ENCODE data around the gene TCAP.

The TCAP gene

GRCh38 chr17:39684369-39685192 is 19.4 kb downstream of the TCAP start:
- TF ChIP-seq GATA3 (IDR thresholded peaks at IDR 0.05; ENCODE audit: low read depth, low read length) (no peak), GATA2 (IDR thresholded peaks at IDR 0.05; ENCODE audit: low read depth, low read length) (no peak)

DNA sequence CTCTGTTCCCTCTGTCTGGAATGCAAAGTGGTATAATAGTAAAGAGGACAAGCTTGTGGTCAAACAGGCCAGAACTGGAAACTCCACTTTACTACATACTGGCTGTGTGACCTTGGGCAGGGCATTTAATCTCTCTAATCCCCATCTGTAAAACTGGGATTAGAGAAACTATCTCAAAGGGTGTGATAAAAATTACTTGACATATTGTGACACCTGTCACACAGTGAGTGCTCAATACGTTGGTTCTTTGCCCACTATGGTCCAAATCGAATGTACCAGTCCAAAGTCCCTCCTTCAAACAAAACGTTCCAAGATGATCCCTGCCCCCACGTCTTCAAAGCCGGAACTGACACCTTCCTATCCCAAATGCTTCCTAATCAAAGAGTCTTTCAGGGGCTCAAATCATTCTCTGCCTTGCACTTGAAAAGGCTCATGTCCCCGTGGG is 22.0 kb downstream of the TCAP start:
- TF ChIP-seq GATA2 (IDR thresholded peaks at IDR 0.05; ENCODE audit: low read depth, low read length) (no peak), GATA3 (IDR thresholded peaks at IDR 0.05; ENCODE audit: low read depth, low read length) (no peak)

GRCh38 chr17:39687546-39688474 is 22.7 kb downstream of the TCAP start, which contains the start of gene PGAP3:
Gene PGAP3, minus strand, starts transcription at chr17:39688057. Its CDS starts 43 bp downstream, at chr17:39688014.
- TF ChIP-seq GATA2 (IDR thresholded peaks at IDR 0.05; ENCODE audit: low read depth, low read length) (no peak), GATA3 (IDR thresholded peaks at IDR 0.05; ENCODE audit: low read depth, low read length) (no peak)

DNA sequence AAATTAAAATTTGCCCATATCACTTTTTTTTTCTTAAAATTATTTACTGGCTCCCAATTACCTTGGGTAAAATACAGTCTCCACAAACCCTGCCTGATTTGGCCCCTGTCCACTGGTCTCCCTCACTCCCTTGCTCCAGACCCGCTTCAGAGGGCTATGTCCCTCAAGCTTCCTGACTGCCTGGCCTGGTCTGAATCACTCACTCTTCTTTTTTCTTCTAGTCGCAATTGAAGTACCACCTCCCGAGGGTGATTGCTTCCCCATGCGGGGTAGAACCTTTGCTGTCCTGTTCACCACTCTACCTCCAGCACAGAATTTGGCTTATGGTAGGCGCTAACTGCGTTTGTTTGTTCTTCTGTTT is 23.3 kb downstream of the TCAP start:
- TF ChIP-seq GATA2 (IDR thresholded peaks at IDR 0.05; ENCODE audit: low read depth, low read length) (no peak), GATA3 (IDR thresholded peaks at IDR 0.05; ENCODE audit: low read depth, low read length) (no peak)

GRCh38 chr17:39688945-39689344 is 23.8 kb downstream of the TCAP start:
- TF ChIP-seq GATA3 (IDR thresholded peaks at IDR 0.05; ENCODE audit: low read depth, low read length) = no peak
- TF ChIP-seq GATA2 (IDR thresholded peaks at IDR 0.05; ENCODE audit: low read depth, low read length) = no peak

DNA sequence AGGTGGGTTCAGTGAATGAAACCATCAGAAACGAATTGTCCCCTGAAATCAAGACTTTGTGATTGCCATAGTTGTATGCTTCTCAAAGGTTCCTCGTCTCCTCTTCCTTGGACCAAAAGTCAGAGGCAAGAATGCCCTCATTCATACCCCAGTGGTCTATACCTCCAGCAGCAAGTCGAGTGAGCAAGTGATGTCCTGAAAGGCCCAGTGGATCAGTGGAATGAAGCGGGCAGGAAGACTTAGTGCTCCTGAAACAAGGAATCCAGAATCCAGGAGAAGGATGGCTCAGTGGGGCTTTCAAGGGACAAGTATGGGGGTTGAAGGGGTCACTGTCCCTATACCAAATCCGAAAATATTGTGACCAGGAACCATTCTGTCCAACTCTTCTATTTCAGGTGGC is 29.4 kb downstream of the TCAP start:
- TF ChIP-seq GATA3 (IDR thresholded peaks at IDR 0.05; ENCODE audit: low read depth, low read length) (no peak), GATA2 (IDR thresholded peaks at IDR 0.05; ENCODE audit: low read depth, low read length) (no peak)

DNA sequence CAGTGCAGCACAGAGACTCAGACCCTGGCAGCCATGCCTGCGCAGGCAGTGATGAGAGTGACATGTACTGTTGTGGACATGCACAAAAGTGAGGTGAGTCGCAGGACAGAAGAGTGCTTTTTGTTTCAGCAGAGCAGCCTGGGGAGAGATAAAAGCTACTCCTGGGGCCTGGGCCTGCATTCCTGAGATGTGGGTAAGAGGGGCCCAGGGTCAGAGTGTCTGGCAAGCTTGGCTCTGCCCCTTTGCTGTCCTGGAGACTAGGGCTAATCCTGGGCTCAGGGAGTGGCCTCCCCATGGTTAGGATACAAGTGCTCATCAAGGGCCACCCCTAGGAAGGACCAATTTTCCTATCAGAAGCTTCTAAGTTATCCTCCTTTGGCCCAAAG is 29.9 kb downstream of the TCAP start:
- no peak for TF ChIP-seq GATA3 (IDR thresholded peaks at IDR 0.05; ENCODE audit: low read depth, low read length)
- TF ChIP-seq GATA2 (IDR thresholded peaks at IDR 0.05; ENCODE audit: low read depth, low read length) = no peak

GRCh38 chr17:39696731-39697130 is 31.6 kb downstream of the TCAP start:
- TF ChIP-seq GATA2 (IDR thresholded peaks at IDR 0.05; ENCODE audit: low read depth, low read length) = no peak
- no peak for TF ChIP-seq GATA3 (IDR thresholded peaks at IDR 0.05; ENCODE audit: low read depth, low read length)

DNA sequence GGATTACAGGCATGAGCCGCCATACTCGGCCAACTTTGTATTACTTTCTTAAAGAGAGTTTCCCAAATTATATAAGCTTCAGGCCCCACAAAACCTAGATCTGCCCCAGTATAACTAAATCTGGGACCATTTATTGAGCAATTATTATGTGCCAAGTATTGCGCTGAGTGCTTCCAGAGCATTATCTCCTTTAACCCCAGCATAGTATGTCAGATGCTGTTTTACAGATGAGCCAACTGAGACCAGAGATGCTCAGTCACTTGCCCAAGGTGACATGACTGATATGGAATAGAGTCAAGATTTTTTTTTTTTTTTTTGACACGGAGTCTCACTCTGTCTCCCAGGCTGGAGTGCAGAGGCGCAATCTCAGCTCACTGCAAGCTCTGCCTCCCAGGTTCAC is 32.8 kb downstream of the TCAP start:
- TF ChIP-seq GATA2 (IDR thresholded peaks at IDR 0.05; ENCODE audit: low read depth, low read length) (no peak), GATA3 (IDR thresholded peaks at IDR 0.05; ENCODE audit: low read depth, low read length) (no peak)

DNA sequence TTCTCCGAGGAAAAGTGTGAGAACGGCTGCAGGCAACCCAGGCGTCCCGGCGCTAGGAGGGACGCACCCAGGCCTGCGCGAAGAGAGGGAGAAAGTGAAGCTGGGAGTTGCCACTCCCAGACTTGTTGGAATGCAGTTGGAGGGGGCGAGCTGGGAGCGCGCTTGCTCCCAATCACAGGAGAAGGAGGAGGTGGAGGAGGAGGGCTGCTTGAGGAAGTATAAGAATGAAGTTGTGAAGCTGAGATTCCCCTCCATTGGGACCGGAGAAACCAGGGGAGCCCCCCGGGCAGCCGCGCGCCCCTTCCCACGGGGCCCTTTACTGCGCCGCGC is 34.6 kb downstream of the TCAP start, which contains the start of gene ERBB2:
ERBB2 (plus strand) TSS at position 247 of the 330 bp plus-strand sequence. CDS start 175 bp downstream, outside the sequence.
- no peak for TF ChIP-seq GATA2 (IDR thresholded peaks at IDR 0.05; ENCODE audit: low read depth, low read length)
- no peak for TF ChIP-seq GATA3 (IDR thresholded peaks at IDR 0.05; ENCODE audit: low read depth, low read length)

DNA sequence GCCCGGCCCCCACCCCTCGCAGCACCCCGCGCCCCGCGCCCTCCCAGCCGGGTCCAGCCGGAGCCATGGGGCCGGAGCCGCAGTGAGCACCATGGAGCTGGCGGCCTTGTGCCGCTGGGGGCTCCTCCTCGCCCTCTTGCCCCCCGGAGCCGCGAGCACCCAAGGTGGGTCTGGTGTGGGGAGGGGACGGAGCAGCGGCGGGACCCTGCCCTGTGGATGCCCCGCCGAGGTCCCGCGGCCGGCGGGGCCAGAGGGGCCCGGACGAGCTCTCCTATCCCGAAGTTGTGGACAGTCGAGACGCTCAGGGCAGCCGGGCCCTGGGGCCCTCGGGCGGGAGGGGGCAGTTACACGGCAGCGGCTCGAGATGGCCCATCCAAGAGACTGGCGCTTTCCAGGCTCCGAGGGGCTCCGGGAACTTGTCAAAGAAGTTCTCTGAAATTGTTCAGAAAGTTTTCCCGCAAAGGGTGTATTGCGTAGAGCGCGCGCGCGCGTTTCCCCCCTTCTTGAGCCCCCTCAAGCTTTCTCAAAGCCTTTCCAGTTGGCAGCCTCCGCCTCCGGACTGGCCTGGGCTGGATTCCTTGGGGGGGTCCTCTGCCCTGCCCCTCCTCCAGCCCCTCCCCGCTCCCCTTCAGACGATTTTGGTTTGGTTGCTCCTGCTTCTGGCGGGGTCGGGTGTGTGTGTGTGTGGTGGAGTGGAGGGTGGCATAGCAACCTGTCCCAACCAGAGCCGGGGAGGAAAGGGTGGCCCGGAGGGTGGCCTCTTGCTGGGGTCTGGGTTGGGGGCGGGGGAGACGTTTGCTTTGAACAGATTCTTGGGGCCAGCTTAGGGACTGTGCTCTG is 35.2 kb downstream of the TCAP start:
- TF ChIP-seq GATA2 (IDR thresholded peaks at IDR 0.05; ENCODE audit: low read depth, low read length) (no peak), GATA3 (IDR thresholded peaks at IDR 0.05; ENCODE audit: low read depth, low read length) (no peak)

- TF ChIP-seq GATA2 (IDR thresholded peaks at IDR 0.05; ENCODE audit: low read depth, low read length) = no peak
- no peak for TF ChIP-seq GATA3 (IDR thresholded peaks at IDR 0.05; ENCODE audit: low read depth, low read length)
Measured at GRCh38 chr17:39701012-39701783, 36.0 kb downstream of the TCAP start.
